ENCODE data around the gene WIPI1. TPM values are rescaled to one million over a fixed set of nuclear protein-coding genes. Genes with fewer than 3 reads are reported as not detected.

The WIPI1 gene
- total RNA-seq, 1 experiment from 2014 or later: 29.3 TPM

- H3K9me3 Mint-ChIP-seq: no peaks in the 10 kb centered on the region
- H3K4me3 Mint-ChIP-seq: no peak overlapping the region
- TF ChIP-seq PRRX2 (CRISPR knock-in tag; IDR thresholded peaks at IDR 0.05): no peak
- no peak for TF ChIP-seq FOXP4 (CRISPR knock-in tag; IDR thresholded peaks at IDR 0.05)
- TF ChIP-seq ZNF232 (CRISPR knock-in tag; IDR thresholded peaks at IDR 0.05): no peak
- TF ChIP-seq NR2C2 (CRISPR knock-in tag; IDR thresholded peaks at IDR 0.05): no peak
- TF ChIP-seq NR1H2 (CRISPR knock-in tag; IDR thresholded peaks at IDR 0.05): no peak
- no peak for TF ChIP-seq FOXJ3 (CRISPR knock-in tag; IDR thresholded peaks at IDR 0.05; ENCODE audit: borderline replicate concordance)
- no peak for TF ChIP-seq ELF4 (CRISPR knock-in tag; IDR thresholded peaks at IDR 0.05; ENCODE audit: low read depth)
- no peak for TF ChIP-seq GABPB1 (CRISPR knock-in tag; IDR thresholded peaks at IDR 0.05)
- TF ChIP-seq ZBTB21 (CRISPR knock-in tag; IDR thresholded peaks at IDR 0.05; ENCODE audit: borderline replicate concordance): no peak
- TF ChIP-seq NFATC4 (CRISPR knock-in tag; IDR thresholded peaks at IDR 0.05): no peak
- TF ChIP-seq SOX15 (CRISPR knock-in tag; IDR thresholded peaks at IDR 0.05): no peak
- TF ChIP-seq ESRRA (CRISPR knock-in tag; IDR thresholded peaks at IDR 0.05; ENCODE audit: borderline replicate concordance): no peak
- TF ChIP-seq HMGA2 (CRISPR knock-in tag; IDR thresholded peaks at IDR 0.05): no peak
- no peak for TF ChIP-seq E2F4 (CRISPR knock-in tag; IDR thresholded peaks at IDR 0.05; ENCODE audit: borderline replicate concordance, low read depth)
- no peak for TF ChIP-seq CBFB (CRISPR knock-in tag; IDR thresholded peaks at IDR 0.05; ENCODE audit: low read depth)
- TF ChIP-seq CDX4 (CRISPR knock-in tag; IDR thresholded peaks at IDR 0.05; ENCODE audit: borderline replicate concordance): no peak
- TF ChIP-seq FOXP1 (CRISPR knock-in tag; IDR thresholded peaks at IDR 0.05; ENCODE audit: borderline replicate concordance): no peak
- TF ChIP-seq ARID4B (CRISPR knock-in tag; IDR thresholded peaks at IDR 0.05; ENCODE audit: borderline replicate concordance): no peak
- TF ChIP-seq ZNF317 (CRISPR knock-in tag; IDR thresholded peaks at IDR 0.05; ENCODE audit: borderline replicate concordance, low read depth): no peak
- H3K4me1 Mint-ChIP-seq: 0 out of 2 replicates have a peak, but pooled peaks cover 5% of the 10 kb centered on the region
- H3K27ac Mint-ChIP-seq: no peak overlapping the region
- POLR2A ChIA-PET: interaction anchor here (1.3 kb wide), 1 partner anchor 44 kb away, joined by 4 read pairs; the partner anchor contains the start of gene PRKAR1A
- no peaks in the 10 kb centered on the region for H3K36me3 Mint-ChIP-seq
- no peak for DNase-seq (ENCODE audit: low spot score)
- CTCF ChIA-PET: interaction anchor here (1.0 to 1.9 kb wide), 3 partner anchors 70 to 268 kb away, joined by 3 to 6 read pairs (median 3); no protein-coding TSS in a partner anchor
- no peaks in the 10 kb centered on the region for H3K27me3 Mint-ChIP-seq (ENCODE audit: low read depth)
- ATAC-seq: no peak
These were observed 11.5 kb upstream of the WIPI1 start for GRCh38 chr17:68468788-68469187.

All from WTC11 (cell line).